ENCODE data around the gene ECEL1.

ECEL1 gene

GRCh38 chr2:232522623-232523401 lies 35.2 kb upstream of the ECEL1 start:
- DNase-seq = no peak

- DNase-seq = peak; percentile 45 to 60
Observed at GRCh38 chr2:232521959-232522622, 34.5 kb upstream of the ECEL1 start.

DNA sequence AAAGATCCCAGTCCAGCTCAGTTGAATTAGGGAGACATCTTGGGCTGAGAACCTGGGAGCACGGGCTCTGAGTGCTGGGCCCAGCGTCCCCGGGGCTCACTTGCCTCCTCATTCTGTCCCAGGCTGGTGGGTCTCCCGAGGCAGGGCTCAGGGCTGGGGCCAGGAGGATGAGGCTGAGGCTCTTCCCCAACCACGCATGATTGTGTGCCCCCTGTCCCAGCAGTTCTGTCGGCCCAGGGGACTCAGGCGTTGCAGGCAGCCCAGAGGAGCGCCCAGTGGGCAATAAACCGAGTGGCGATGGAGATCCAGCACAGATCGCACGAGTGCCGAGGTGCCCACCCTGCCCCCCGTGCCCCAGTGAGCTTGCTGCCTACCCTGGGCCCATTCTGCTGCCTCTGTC lies 33.5 kb upstream of the ECEL1 start:
- no peak for DNase-seq

DNA sequence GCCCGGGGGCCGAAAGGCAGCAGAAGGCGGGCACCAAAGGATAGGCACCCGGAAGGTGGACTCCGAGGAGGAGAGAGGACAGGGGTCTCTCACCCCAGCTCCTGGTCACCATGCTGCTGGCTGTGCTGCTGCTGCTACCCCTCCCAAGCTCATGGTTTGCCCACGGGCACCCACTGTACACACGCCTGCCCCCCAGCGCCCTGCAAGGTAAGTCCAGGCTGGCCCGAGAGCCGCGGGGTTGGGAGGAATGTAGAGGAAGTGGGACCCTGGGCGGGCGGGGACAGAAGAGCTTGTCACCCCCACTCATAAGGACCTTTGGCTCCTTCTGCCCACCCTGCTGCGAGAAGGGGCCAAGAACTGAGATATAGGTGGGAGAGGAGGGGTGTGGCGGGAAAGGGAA lies 32.9 kb upstream of the ECEL1 start:
- no peak for DNase-seq

GRCh38 chr2:232519581-232520438 lies 32.2 kb upstream of the ECEL1 start, which contains the start of gene PRSS56:
PRSS56 (plus strand) TSS chr2:232520388; CDS start chr2:232520599, 211 bp downstream.
- no peak for DNase-seq

GRCh38 chr2:232518844-232519243 lies 31.2 kb upstream of the ECEL1 start:
- DNase-seq = no peak

DNA sequence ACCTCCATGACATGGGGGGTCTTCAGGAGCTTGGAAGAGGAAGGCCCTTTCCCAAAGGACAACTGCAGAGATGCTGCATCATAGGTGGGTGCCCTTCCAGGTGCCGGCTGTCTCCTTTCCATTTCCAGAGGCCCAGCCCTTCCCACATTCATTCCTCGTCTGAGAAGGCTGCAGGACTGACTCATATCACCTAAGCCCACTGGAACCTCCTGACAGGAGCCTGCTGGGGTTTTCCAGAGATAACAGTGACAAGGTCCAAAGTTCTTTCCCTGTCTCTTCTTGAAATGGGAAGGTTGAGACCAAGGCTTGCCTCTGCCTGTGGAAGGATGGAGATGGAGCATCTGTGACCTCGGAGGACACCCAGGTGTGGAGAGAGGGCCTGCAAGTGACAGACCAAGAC lies 28.9 kb upstream of the ECEL1 start:
- no peak for DNase-seq

DNA sequence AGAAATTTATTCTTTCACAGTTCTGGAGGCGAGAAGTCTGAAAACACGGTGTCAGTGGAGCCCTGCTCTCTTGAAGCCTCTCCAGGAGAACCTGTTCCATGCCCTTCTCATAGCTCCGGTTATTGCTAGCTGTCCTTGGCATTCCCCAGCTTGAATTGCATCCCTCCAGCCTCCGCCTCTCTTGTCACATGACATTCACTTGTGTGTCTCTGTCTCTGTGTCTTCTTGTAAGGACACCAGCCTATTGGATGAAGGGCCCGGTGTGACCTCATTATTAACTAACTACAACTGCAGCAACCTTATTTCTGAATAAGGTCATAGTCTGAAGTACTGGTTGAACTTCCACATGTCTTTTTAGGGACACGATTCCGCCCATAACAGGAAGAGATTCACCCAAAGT lies 28.0 kb upstream of the ECEL1 start:
- no peak for DNase-seq

- DNase-seq = no peak
Observed at GRCh38 chr2:232513353-232513752, 25.7 kb upstream of the ECEL1 start.

GRCh38 chr2:232512602-232513001 lies 25.0 kb upstream of the ECEL1 start:
- DNase-seq = no peak

- DNase-seq = no peak
Observed at GRCh38 chr2:232511336-232511890, 23.8 kb upstream of the ECEL1 start.

- DNase-seq = no peak
Observed at GRCh38 chr2:232508251-232508650, 20.6 kb upstream of the ECEL1 start.

GRCh38 chr2:232506709-232507108 lies 19.1 kb upstream of the ECEL1 start:
- no peak for DNase-seq

DNA sequence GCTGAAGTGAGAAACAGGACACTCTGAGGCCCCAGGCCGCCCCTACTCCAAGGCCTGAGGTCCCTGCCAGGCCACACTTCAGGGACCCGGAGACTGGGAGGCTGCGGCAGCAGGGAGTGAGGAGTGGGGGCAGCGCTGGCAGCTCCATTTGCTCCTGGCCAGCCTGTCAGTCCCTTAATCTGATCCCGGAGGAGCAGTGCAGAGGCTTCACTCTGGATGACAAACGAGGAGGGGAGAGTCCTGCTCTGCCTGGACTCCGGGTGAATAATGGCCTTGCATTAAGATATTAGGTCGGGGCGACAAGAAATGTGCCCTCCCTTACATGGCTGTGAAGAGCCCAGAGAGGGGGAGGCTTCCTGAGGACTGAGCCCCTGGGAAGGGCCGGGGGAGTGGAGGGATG lies 18.2 kb upstream of the ECEL1 start:
- no peak for DNase-seq

DNA sequence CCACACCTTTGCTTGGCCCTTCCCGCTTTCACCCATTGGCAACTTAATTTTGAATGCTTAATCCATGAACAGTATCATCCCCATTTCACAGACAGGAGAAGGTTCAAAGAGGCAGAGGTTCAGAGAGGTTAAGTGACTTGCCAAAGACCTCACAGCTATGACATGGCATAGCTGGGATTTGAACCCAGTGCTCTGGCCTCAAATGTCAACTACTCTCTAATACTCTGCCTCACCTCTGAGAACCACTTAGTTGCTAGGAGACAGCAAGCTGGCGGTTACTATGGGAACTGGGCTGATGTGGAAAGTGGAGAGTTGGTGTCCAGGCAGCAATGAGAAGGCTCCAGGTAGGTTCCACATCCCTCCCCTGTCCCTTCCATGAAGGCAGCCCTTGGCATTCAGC lies 16.8 kb upstream of the ECEL1 start:
- no peak for DNase-seq

- DNase-seq = no peak
Observed at GRCh38 chr2:232503809-232504323, 16.2 kb upstream of the ECEL1 start.

DNA sequence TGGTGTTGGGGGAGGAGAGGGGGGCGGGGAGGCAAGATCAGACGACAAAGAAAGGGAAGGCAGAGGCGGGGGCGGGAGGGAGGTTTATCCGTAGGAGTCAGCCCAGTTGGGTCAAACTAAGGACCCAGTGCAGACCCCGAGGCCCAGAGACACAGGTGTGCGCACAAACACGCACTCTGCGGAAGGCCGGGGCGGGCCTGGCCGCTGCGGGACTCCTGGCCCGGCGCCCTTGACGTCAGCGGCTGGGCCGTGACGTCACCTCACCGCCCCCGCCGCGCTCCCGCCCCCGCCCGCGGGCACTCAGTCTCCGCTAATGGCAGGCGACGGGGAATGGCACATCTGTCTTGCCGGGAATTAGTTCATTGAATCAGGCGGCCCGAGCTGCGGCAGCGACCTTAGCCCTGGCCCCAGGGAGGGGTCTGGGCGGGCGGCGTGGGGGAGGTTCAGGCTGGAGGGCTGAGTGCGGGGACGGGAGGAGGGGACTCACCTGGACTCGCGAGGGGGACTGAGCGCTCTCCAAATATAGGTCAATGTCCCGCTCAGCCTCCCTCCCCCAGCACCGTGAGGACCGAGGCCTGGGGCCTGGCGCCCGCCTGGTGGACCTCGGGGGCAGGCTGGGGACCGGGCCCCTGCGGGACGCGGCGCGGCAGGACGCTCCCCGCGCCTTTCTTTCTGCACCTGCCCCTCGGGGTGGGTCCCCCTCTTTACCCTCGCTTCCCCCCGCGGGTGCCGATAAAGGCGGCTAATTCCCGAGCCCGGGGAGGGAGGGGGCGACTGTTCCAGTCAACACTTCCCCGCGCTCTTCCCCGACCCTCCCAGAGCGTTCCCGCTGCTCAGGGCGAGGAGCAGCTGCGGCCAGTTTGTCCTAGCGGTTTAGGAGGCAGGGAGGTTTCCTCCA lies 15.5 kb upstream of the ECEL1 start:
- DNase-seq = peak; percentile 15 to 27

DNA sequence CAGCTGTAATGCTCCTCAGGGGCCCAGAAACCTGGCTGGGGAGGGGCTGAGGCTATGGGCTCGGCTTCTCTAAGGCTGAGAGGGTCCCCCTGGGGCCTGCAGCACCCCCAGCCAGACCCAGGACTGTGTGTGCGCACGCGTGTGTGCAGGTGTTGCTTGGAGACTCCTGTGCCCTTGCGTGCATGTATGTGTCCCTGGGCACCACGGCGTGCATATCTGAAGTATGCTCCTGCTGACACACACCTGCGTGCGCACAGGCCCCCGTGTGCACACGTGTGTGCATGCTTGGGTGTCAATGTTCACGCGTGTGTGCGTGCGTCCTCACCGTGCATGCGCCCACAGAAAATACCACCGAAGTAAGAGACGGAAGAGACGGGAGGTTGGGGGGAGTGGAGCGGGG lies 14.9 kb upstream of the ECEL1 start:
- no peak for DNase-seq

DNA sequence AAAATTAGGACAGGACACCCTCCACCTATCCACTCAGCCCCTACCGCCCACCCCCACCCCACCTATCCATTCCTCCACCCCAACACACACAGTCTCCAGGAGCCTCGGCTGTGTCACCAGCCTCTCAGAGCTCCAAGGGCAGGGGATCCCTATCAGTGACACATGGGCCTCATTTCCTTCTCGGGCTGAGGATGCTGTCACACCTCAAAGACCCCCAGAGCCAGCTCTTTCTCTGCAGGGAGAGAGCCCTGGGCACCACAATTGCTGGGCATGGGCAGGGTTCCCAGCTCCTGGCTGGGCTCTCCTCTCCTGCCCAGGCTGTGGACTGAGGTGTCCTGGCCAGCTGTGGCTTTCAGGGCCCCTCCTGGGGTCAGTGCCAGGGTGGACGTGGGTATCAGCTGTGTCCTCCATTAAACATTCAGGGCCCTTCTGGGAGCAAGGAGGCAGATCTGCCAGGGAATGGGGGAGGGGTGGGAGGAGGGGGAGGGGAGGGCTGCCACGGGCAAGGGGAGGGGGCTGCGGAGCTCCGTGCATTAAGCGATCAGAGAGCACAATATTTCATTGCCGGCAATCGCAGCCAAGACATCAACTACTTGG lies 14.3 kb upstream of the ECEL1 start:
- no peak for DNase-seq

DNA sequence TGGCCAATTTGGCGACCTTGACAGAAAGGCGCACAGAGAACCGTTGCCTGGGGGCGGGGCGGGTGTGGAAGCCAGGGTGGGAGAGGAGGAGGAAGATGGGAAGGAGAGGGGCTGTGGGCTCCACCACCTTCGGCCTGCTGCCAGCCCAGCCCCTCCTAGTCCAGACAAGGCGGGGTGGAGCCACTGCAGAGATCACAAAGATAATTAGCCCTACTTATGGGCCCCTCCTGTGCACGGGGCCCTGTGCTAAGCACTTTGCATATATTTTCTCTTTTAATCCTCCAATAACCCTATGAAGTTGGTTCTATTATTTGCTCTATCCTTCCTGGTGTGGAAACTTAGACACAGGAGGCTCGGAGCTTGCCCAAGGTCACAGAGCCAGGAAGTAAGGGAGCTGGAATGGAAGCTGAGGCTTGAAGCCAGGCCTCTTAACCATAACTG lies 13.7 kb upstream of the ECEL1 start:
- no peak for DNase-seq

- no peak for DNase-seq
Observed at GRCh38 chr2:232498452-232498851, 10.8 kb upstream of the ECEL1 start.
